Endodermal cell (in vitro differentiated cells): ENCODE measurements around the gene ZNF213. TPM values are rescaled to one million over a fixed set of nuclear protein-coding genes. Genes with fewer than 3 reads are reported as not detected.

ENCODE experiments used
- DNase-seq: peaks from one replicate; pipeline ENCODE4 v3.0.0-alpha.2; 2017
- H3K27ac ChIP-seq: 2 replicates; pipeline ENCODE4 v1.5.1; 2013; ENCODE audit warnings: mild to moderate bottlenecking, low read depth, low read length, moderate library complexity
- H3K27me3 ChIP-seq: 2 replicates; pipeline ENCODE4 v1.6.1; 2013; ENCODE audit warnings: mild to moderate bottlenecking, low read length, moderate library complexity; ENCODE audit not compliant: insufficient read depth, control insufficient read depth, poor library complexity, severe bottlenecking
- H3K36me3 ChIP-seq: 2 replicates; pipeline ENCODE4 v1.7.0; 2013; ENCODE audit warnings: mild to moderate bottlenecking, low read length, moderate library complexity; ENCODE audit not compliant: control insufficient read depth, insufficient read depth
- H3K4me1 ChIP-seq: one replicate; pipeline ENCODE4 v1.7.0; 2013; ENCODE audit warnings: low read length; ENCODE audit not compliant: control insufficient read depth, insufficient read depth
- H3K4me3 ChIP-seq: 2 replicates; pipeline ENCODE4 v1.5.1; 2013; ENCODE audit warnings: mild to moderate bottlenecking, low read length, moderate library complexity
- H3K9ac ChIP-seq: 2 replicates; pipeline ENCODE4 v1.6.1; 2013; ENCODE audit warnings: mild to moderate bottlenecking, low read length, moderate library complexity; ENCODE audit not compliant: poor library complexity, severe bottlenecking; ENCODE audit errors: extremely low read depth
- H3K9me3 ChIP-seq: 2 replicates; pipeline ENCODE4 v1.6.1; 2013; ENCODE audit warnings: mild to moderate bottlenecking, low read length, moderate library complexity; ENCODE audit not compliant: control insufficient read depth
- H3K27ac Mint-ChIP-seq: 2 replicates; pipeline ENCODE4 v1.8.0; 2020; ENCODE audit warnings: mixed read lengths
- H3K27me3 Mint-ChIP-seq: 2 replicates; pipeline ENCODE4 v1.8.0; 2021; ENCODE audit warnings: mild to moderate bottlenecking, mixed read lengths; ENCODE audit not compliant: insufficient read depth
- H3K36me3 Mint-ChIP-seq: 2 replicates; pipeline ENCODE4 v1.8.0; 2020; ENCODE audit warnings: low read depth, mixed read lengths
- H3K4me1 Mint-ChIP-seq: 2 replicates; pipeline ENCODE4 v1.8.0; 2020; ENCODE audit warnings: mixed read lengths
- H3K4me3 Mint-ChIP-seq: 2 replicates; pipeline ENCODE4 v1.8.0; 2020; ENCODE audit warnings: mild to moderate bottlenecking, moderate library complexity, mixed read lengths
- H3K9me3 Mint-ChIP-seq: 2 replicates; pipeline ENCODE4 v1.8.0; 2020; ENCODE audit warnings: mild to moderate bottlenecking, mixed read lengths
- WGBS, 2 experiments: methylation state at CpG; one replicate each; pipeline versions ENCODE4 v1.1.5 to v1.1.7; 2013; ENCODE audit warnings: missing lambda C conversion rate in 2 of 2, mixed read lengths in 1 of 2; ENCODE audit not compliant: insufficient coverage in 1 of 2, insufficient read length in 1 of 2; 5-methylcytosine and 5-hydroxymethylcytosine counted together
- total RNA-seq, 2 donors: library from RNA; stranded (reverse); fragmentation: NEBNext Ultra II Directional in 1 of 2; extraction: Animal tissue kit (Norgen Biotek cat#: 25700) in 1 of 2; gene quantifications; 2 replicates in 1 of 2; 3 replicates in 1 of 2; pipeline ENCODE4 v1.2.1, GENCODE V29; 2021
- TF ChIP-seq, protein P1 (sequence below): fragments of 200-600 bp; sonication (generic); conservative IDR thresholded peaks from 2 replicates; pipeline ENCODE4 v1.5.0; 2021; ENCODE audit warnings: antibody characterized with exemption, mild to moderate bottlenecking

Gene ZNF213
- total RNA-seq, 2 donors from 2014 or later: 5.1 to 6.3 TPM

DNA sequence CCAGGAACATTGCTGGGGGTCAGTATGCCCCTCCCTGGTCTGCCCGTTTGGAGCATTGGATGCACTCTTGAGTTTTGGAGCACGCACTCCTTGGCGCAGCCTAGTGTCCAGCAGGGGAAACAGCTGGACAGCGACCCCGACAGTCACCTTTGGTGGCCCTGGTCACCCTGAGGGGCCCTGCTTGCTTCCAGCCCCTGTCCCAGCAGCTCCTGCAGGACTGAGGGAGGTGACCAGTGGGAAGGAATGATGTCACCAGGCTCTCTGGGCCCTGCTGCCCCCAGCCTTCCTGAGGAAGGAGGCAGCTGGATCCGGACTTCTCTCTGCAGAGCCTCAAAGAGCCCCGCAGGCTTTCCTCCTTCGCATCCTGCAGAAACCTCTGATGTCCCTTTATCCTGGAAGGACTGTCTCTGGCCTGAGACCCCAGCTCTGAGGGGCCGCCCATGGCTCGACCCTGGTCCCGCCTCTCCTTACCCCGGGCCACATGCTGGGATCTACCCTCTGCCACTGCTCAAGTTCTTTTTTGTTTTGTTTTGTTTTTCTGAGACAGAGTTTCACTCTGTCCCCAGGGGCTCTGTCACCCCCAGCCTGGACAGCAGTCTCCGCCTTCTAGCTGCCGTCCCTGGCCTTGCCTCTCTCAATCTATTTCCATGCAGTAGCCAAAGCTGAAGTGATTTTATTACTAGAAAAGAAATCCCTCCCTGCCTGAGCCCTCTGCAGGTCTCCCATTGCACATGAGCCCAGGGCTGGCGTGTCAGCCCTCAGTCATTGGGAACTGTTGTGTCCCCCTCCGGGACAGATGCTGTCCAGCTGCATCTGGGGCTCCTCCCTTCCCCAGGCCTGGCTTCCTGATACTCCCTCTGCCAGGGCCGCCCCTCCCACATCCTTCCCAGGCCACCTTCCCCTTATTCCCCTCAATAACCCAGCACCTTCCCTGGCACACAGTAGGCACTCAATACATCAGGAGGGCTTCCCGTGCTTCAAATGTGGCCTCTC, 47.3 kb upstream of the ZNF213 start:
- Histone ChIP-seq H3K4me3 (no peak overlapping the region), H3K4me1 (no peaks in the 10 kb centered on the region), H3K36me3 (peaks cover 3% of the 10 kb centered on the region), H3K9me3 (no peaks in the 10 kb centered on the region), H3K27ac (no peak overlapping the region), H3K9ac (no peak overlapping the region), H3K27me3 (no peaks in the 10 kb centered on the region)
- H3K27me3 Mint-ChIP-seq: no peaks in the 10 kb centered on the region
- peaks cover 29% of the 10 kb centered on the region for H3K36me3 Mint-ChIP-seq
- peak; percentile 72 for DNase-seq
- no peaks in the 10 kb centered on the region for H3K9me3 Mint-ChIP-seq
- H3K4me1 Mint-ChIP-seq: peaks cover 8% of the 10 kb centered on the region
- H3K4me3 Mint-ChIP-seq: no peak overlapping the region
- TF ChIP-seq, protein P1, sequence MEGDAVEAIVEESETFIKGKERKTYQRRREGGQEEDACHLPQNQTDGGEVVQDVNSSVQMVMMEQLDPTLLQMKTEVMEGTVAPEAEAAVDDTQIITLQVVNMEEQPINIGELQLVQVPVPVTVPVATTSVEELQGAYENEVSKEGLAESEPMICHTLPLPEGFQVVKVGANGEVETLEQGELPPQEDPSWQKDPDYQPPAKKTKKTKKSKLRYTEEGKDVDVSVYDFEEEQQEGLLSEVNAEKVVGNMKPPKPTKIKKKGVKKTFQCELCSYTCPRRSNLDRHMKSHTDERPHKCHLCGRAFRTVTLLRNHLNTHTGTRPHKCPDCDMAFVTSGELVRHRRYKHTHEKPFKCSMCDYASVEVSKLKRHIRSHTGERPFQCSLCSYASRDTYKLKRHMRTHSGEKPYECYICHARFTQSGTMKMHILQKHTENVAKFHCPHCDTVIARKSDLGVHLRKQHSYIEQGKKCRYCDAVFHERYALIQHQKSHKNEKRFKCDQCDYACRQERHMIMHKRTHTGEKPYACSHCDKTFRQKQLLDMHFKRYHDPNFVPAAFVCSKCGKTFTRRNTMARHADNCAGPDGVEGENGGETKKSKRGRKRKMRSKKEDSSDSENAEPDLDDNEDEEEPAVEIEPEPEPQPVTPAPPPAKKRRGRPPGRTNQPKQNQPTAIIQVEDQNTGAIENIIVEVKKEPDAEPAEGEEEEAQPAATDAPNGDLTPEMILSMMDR: peak; percentile 67
- WGBS, 2 experiments: 71 to 86% methylated on average over 14 to 18 of the region's 18 CpGs
- H3K27ac Mint-ChIP-seq: peak overlapping the region; percentile 45

GRCh38 chr16:3088450-3088849, 46.4 kb upstream of the ZNF213 start:
- no peak overlapping the region for H3K4me3 ChIP-seq
- H3K27ac ChIP-seq: no peak overlapping the region
- Mint-ChIP-seq H3K36me3 (peaks cover 35% of the 10 kb centered on the region), H3K4me1 (peaks cover 8% of the 10 kb centered on the region), H3K27ac (no peak overlapping the region), H3K4me3 (no peak overlapping the region), H3K9me3 (no peaks in the 10 kb centered on the region), H3K27me3 (no peaks in the 10 kb centered on the region)
- no peak for DNase-seq
- H3K9me3 ChIP-seq: no peaks in the 10 kb centered on the region
- TF ChIP-seq, protein P1: no peak
- peaks cover 3% of the 10 kb centered on the region for H3K36me3 ChIP-seq
- 84 to 90% methylated on average over 7 of the region's 7 CpGs for WGBS, 2 experiments
- no peaks in the 10 kb centered on the region for H3K4me1 ChIP-seq
- H3K27me3 ChIP-seq: no peaks in the 10 kb centered on the region
- H3K9ac ChIP-seq: no peak overlapping the region

DNA sequence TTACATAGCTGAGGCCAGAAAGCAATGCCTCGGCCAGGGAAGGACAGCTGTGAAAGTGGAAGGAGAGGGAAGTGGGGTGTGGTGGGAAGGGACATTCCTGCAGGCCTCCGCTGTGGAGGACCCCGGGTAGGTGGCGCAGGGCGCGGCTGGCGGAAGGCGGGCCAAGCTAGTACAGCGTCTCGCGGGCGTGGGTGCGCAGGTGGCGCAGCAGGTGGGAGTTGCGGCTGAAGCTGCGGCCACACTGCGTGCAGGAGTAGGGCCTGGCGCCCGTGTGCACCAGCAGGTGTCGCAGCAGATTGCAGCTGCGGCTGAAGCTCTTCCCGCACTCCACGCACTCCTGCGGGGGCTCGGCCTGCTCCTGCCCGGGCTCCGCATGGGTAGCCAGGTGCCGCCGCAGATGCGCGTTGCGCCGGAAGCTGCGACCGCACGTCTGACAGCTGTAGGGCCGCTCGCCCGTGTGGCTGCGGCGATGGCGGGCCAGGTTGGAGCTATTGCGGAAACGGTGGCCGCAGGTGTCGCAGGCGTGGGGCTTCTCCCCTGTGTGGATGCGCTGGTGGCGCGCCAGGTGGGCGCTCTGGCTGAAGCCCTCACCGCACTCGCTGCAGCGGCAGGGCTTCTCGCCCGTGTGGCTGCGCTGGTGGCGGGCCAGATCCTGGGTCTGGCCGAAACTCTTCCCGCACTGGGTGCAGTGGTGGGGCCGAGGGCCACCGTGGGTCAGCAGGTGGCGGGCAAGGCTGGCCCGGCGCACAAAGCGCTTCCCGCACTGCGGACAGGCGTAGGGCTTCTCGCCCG, 45.7 kb upstream of the ZNF213 start:
- Histone ChIP-seq H3K9me3 (no peaks in the 10 kb centered on the region), H3K9ac (no peak overlapping the region), H3K27me3 (no peaks in the 10 kb centered on the region), H3K4me3 (no peak overlapping the region), H3K36me3 (peaks cover 3% of the 10 kb centered on the region), H3K4me1 (no peaks in the 10 kb centered on the region), H3K27ac (no peak overlapping the region)
- Mint-ChIP-seq H3K27me3 (no peaks in the 10 kb centered on the region), H3K9me3 (no peaks in the 10 kb centered on the region), H3K36me3 (peaks cover 35% of the 10 kb centered on the region), H3K4me1 (peaks cover 8% of the 10 kb centered on the region), H3K4me3 (no peak overlapping the region), H3K27ac (no peak overlapping the region)
- no peak for DNase-seq
- TF ChIP-seq, protein P1: no peak
- WGBS, 2 experiments: 94 to 95% methylated on average over 65 to 71 of the region's 71 CpGs
